CD14-positive monocyte (primary cell): ENCODE results near the gene GAL. TPM values are rescaled to one million over a fixed set of nuclear protein-coding genes. Genes with fewer than 3 reads are reported as not detected.

ENCODE experiments used
- DNase-seq, 3 donors: peaks; one replicate each; pipeline ENCODE4 v3.0.0-alpha.2; 2011 to 2022
- H2AFZ ChIP-seq: 2 replicates; pipeline ENCODE4 v1.6.0; 2012; ENCODE audit warnings: mild to moderate bottlenecking, low read depth, low read length, inconsistent platforms; ENCODE audit not compliant: insufficient read depth, poor library complexity, severe bottlenecking
- H3K27ac ChIP-seq, 2 donors: 1 replicate in 1 of 2; 2 replicates in 1 of 2; pipeline ENCODE4 v1.5.1; 2012 to 2013; ENCODE audit warnings: low read length in 2 of 2, control low read depth in 1 of 2, inconsistent platforms in 1 of 2, low read depth in 1 of 2, mild to moderate bottlenecking in 1 of 2
- H3K27me3 ChIP-seq, 2 donors: one replicate each; pipeline versions ENCODE4 v1.6.0 to v1.6.1; 2011 to 2013; ENCODE audit warnings: low read length in 2 of 2; ENCODE audit not compliant: control insufficient read depth in 2 of 2, insufficient read depth in 2 of 2
- H3K36me3 ChIP-seq, 2 donors: replicated peaks in 1 of 2; 1 replicate in 1 of 2; 2 replicates in 1 of 2; pipeline versions ENCODE4 v1.5.1 to v1.6.1; 2012 to 2013; ENCODE audit warnings: low read length in 2 of 2, control low read depth in 1 of 2, inconsistent platforms in 1 of 2, mild to moderate bottlenecking in 1 of 2; ENCODE audit not compliant: insufficient read depth in 2 of 2, control insufficient read depth in 1 of 2
- H3K4me1 ChIP-seq, 2 donors: 1 replicate in 1 of 2; 2 replicates in 1 of 2; pipeline versions ENCODE4 v1.5.1 to v1.6.1; 2012 to 2013; ENCODE audit warnings: low read length in 2 of 2, control low read depth in 1 of 2, inconsistent platforms in 1 of 2, mild to moderate bottlenecking in 1 of 2, moderate library complexity in 1 of 2; ENCODE audit not compliant: insufficient read depth in 2 of 2, control insufficient read depth in 1 of 2
- H3K4me2 ChIP-seq: replicated peaks from 2 replicates; pipeline ENCODE3; 2012; ENCODE audit warnings: low read length, moderate library complexity, mild to moderate bottlenecking; ENCODE audit not compliant: poor library complexity, severe bottlenecking; ENCODE audit errors: extremely low read depth
- H3K4me3 ChIP-seq, 3 experiments: fragments of 200-600 bp in 1 of 3; sonication (generic) in 1 of 3; replicated peaks in 1 of 3; 1 replicate in 2 of 3; 2 replicates in 1 of 3; pipeline ENCODE4 v1.5.1; 2011 to 2013; ENCODE audit warnings: low read length in 3 of 3, mild to moderate bottlenecking in 3 of 3, control low read depth in 2 of 3, low read depth in 2 of 3, inconsistent platforms in 1 of 3, moderate library complexity in 1 of 3
- H3K79me2 ChIP-seq: 2 replicates; pipeline ENCODE4 v1.6.0; 2012; ENCODE audit warnings: mild to moderate bottlenecking, control low read depth, inconsistent platforms, low read length, moderate library complexity; ENCODE audit not compliant: insufficient read depth
- H3K9ac ChIP-seq: 2 replicates; pipeline ENCODE4 v1.6.0; 2017; ENCODE audit warnings: low read length, mild to moderate bottlenecking; ENCODE audit not compliant: insufficient read depth, poor library complexity, severe bottlenecking
- H3K9me3 ChIP-seq, 2 donors: replicated peaks in 1 of 2; 1 replicate in 1 of 2; 2 replicates in 1 of 2; pipeline versions ENCODE4 v1.5.1 to v1.6.1; 2012 to 2013; ENCODE audit warnings: low read length in 2 of 2, control low read depth in 1 of 2; ENCODE audit not compliant: control insufficient read depth in 1 of 2, insufficient read depth in 1 of 2
- H4K20me1 ChIP-seq: 2 replicates; pipeline ENCODE4 v1.6.0; 2012; ENCODE audit warnings: mild to moderate bottlenecking, low read length, control low read depth, moderate library complexity; ENCODE audit not compliant: insufficient read depth
- H3K27ac Mint-ChIP-seq, 7 donors: one replicate each; pipeline ENCODE4 v1.8.0; 2020; ENCODE audit warnings: mild to moderate bottlenecking in 7 of 7, mixed read lengths in 7 of 7, moderate library complexity in 6 of 7, inconsistent platforms in 2 of 7
- H3K27me3 Mint-ChIP-seq, 3 donors: one replicate each; pipeline ENCODE4 v1.8.0; 2021 to 2022; ENCODE audit warnings: low read depth in 3 of 3, mild to moderate bottlenecking in 3 of 3, mixed read lengths in 3 of 3, moderate library complexity in 3 of 3, inconsistent platforms in 1 of 3
- H3K36me3 Mint-ChIP-seq, 2 donors: one replicate each; pipeline ENCODE4 v1.8.0; 2020; ENCODE audit warnings: mixed read lengths in 2 of 2, inconsistent platforms in 1 of 2, mild to moderate bottlenecking in 1 of 2
- H3K4me1 Mint-ChIP-seq: one replicate; pipeline ENCODE4 v1.8.0; 2020; ENCODE audit warnings: mild to moderate bottlenecking, mixed read lengths
- H3K4me3 Mint-ChIP-seq, 2 donors: one replicate each; pipeline ENCODE4 v1.8.0; 2020; ENCODE audit warnings: mild to moderate bottlenecking in 2 of 2, mixed read lengths in 2 of 2, moderate library complexity in 1 of 2
- H3K9me3 Mint-ChIP-seq, 7 donors: one replicate each; pipeline ENCODE4 v1.8.0; 2020 to 2022; ENCODE audit warnings: mixed read lengths in 7 of 7, mild to moderate bottlenecking in 6 of 7, moderate library complexity in 6 of 7, inconsistent platforms in 2 of 7
- CTCF ChIP-seq: fragments of 200-600 bp; IDR thresholded peaks from one replicate; pipeline ENCODE4 v1.8.0; 2022; ENCODE audit warnings: antibody characterized with exemption, mild to moderate bottlenecking
- WGBS: methylation state at CpG from one replicate; pipeline ENCODE4 v1.1.5; 2013; ENCODE audit warnings: missing lambda C conversion rate; ENCODE audit not compliant: insufficient coverage; 5-methylcytosine and 5-hydroxymethylcytosine counted together
- intact Hi-C, 2 donors: fragments of 100-400 bp; cut with micrococcal nuclease; formaldehyde crosslinking; loops; one replicate each; pipeline versions ENCODE4 v1.15.0 to v1.15.1; 2023
- polyA plus RNA-seq, 3 donors: library from polyadenylated mRNA; depleted of rRNA in 1 of 3; unstranded in 2 of 3; stranded (reverse) in 1 of 3; fragments of 300-500 nt in 2 of 3; fragments of >200 nt in 1 of 3; fragmentation: Illumina TruSeq in 2 of 3; gene quantifications; 1 replicate in 2 of 3; 2 replicates in 1 of 3; pipeline ENCODE4 v1.2.3, GENCODE V29; 2012 to 2021

The GAL gene
- polyA plus RNA-seq, 3 donors, result not detected

- Histone ChIP-seq H3K79me2 (no peaks in the 10 kb centered on the region), H4K20me1 (no peaks in the 10 kb centered on the region), H3K27ac (no peak overlapping the region), H3K4me1 (no peaks in the 10 kb centered on the region), H3K4me3 (no peak overlapping the region), H3K4me2 (no peak overlapping the region), H3K9ac (no peak overlapping the region), H3K9me3 (peaks cover 11 to 13% of the 10 kb centered on the region in 2 donors), H3K36me3 (no peaks in the 10 kb centered on the region), H3K27me3 (peaks cover 3 to 9% of the 10 kb centered on the region in 2 donors), H2AFZ (no peak overlapping the region)
- TF ChIP-seq CTCF, result no peak
- Mint-ChIP-seq H3K4me3 (no peak overlapping the region), H3K27ac (no peak overlapping the region), H3K27me3 (peaks cover 10 to 25% (median 25%) of the 10 kb centered on the region in 3 donors), H3K4me1 (peaks cover 4% of the 10 kb centered on the region), H3K9me3 (peaks cover 0 to 18% (median 14%) of the 10 kb centered on the region in 7 donors), H3K36me3 (no peaks in the 10 kb centered on the region)
- DNase-seq, result no peak
- intact Hi-C loops, result no loop called here
- whole genome bisulfite sequencing, result 86% methylated on average over 7 of the region's 15 CpGs
Measured at GRCh38 chr11:68678031-68678441, 6.3 kb upstream of the GAL start.

GRCh38 chr11:68680541-68681231 is 3.7 kb upstream of the GAL start:
- Mint-ChIP-seq H3K9me3 (peaks cover 0 to 9% (median 1%) of the 10 kb centered on the region in 7 donors), H3K4me3 (no peak overlapping the region), H3K36me3 (no peaks in the 10 kb centered on the region), H3K27me3 (peaks cover 32 to 42% (median 37%) of the 10 kb centered on the region in 3 donors), H3K4me1 (peaks cover 4% of the 10 kb centered on the region), H3K27ac (no peak overlapping the region)
- intact Hi-C loops, result no loop called here
- DNase-seq, result no peak
- Histone ChIP-seq H3K36me3 (no peaks in the 10 kb centered on the region), H2AFZ (no peak overlapping the region), H3K4me3 (no peak overlapping the region), H3K9me3 (peaks cover 0 to 6% of the 10 kb centered on the region in 2 donors), H3K27ac (no peak overlapping the region), H3K27me3 (peaks cover 21 to 33% of the 10 kb centered on the region in 2 donors), H3K4me1 (peaks cover 7 to 10% of the 10 kb centered on the region in 2 donors), H3K9ac (no peak overlapping the region), H3K4me2 (no peak overlapping the region), H4K20me1 (no peaks in the 10 kb centered on the region), H3K79me2 (no peaks in the 10 kb centered on the region)
- WGBS, result 94% methylated on average over 14 of the region's 17 CpGs
- no peak for TF ChIP-seq CTCF
